GM12874 (cell line): Measurements from ENCODE around the gene RETREG3.

ENCODE experiments used
- CTCF ChIP-seq: IDR thresholded peaks from 2 replicates; pipeline ENCODE4 v1.5.1; 2011; ENCODE audit warnings: low read depth, mild to moderate bottlenecking, control low read depth, low read length, moderate library complexity; ENCODE audit not compliant: insufficient read depth

The RETREG3 gene

GRCh38 chr17:42541041-42541833, 67.9 kb downstream of the RETREG3 start:
- no peak for TF ChIP-seq CTCF

- TF ChIP-seq CTCF: no peak
These were observed 70.7 kb downstream of the RETREG3 start for GRCh38 chr17:42538482-42538881.

- no peak for TF ChIP-seq CTCF
These were observed 71.2 kb downstream of the RETREG3 start for GRCh38 chr17:42537826-42538451.

- no peak for TF ChIP-seq CTCF
These were observed 71.9 kb downstream of the RETREG3 start for GRCh38 chr17:42537156-42537805.

GRCh38 chr17:42536372-42537155, 72.6 kb downstream of the RETREG3 start:
- no peak for TF ChIP-seq CTCF

- no peak for TF ChIP-seq CTCF
These were observed 73.2 kb downstream of the RETREG3 start, which contains the start of gene NAGLU for GRCh38 chr17:42536048-42536371. Gene NAGLU, plus strand, starts transcription at chr17:42536241. Its CDS starts 32 bp downstream, at chr17:42536273.
